Heart left ventricle (tissue), 16 donors: ENCODE results near the gene TTC7B. TPM values are rescaled to one million over a fixed set of nuclear protein-coding genes. Genes with fewer than 3 reads are reported as not detected.
A peak's percentile ranks its signal among the peaks of the same experiment; 100 is the strongest.

Source experiments
- ATAC-seq, 4 donors: fragments of 200-7000 bp; cut with Tn5 transposase; one replicate each; pipeline ENCODE4 v1.9.1; 2020 to 2022; ENCODE audit warnings: moderate library complexity in 4 of 4, mild to moderate bottlenecking in 3 of 4, moderate number of reproducible peaks in 1 of 4
- DNase-seq, 5 donors: peaks; one replicate each; pipeline ENCODE4 v3.0.0-alpha.2; 2020
- H3K27ac ChIP-seq, 12 donors: fragments of 200-600 bp; sonication (generic) in 4 of 12; one replicate each; pipeline versions ENCODE4 v1.5.0 to v1.8.0; 2016 to 2022; ENCODE audit warnings: mild to moderate bottlenecking in 2 of 12
- H3K27me3 ChIP-seq, 9 donors: fragments of 200-600 bp; sonication (generic) in 2 of 9; one replicate each; pipeline versions ENCODE4 v1.5.1 to v1.8.0; 2016 to 2022; ENCODE audit warnings: mild to moderate bottlenecking in 3 of 9
- H3K36me3 ChIP-seq, 9 donors: fragments of 200-600 bp; sonication (generic) in 2 of 9; one replicate each; pipeline versions ENCODE4 v1.5.0 to v1.8.0; 2018 to 2022; ENCODE audit warnings: mild to moderate bottlenecking in 2 of 9
- H3K4me1 ChIP-seq, 12 donors: fragments of 200-600 bp; sonication (generic) in 4 of 12; one replicate each; pipeline versions ENCODE4 v1.5.0 to v1.8.0; 2016 to 2022; ENCODE audit warnings: mild to moderate bottlenecking in 3 of 12
- H3K4me3 ChIP-seq, 12 donors: fragments of 200-600 bp; sonication (generic) in 4 of 12; one replicate each; pipeline versions ENCODE4 v1.5.0 to v1.8.0; 2017 to 2022; ENCODE audit warnings: mild to moderate bottlenecking in 9 of 12, moderate library complexity in 4 of 12
- H3K9me3 ChIP-seq, 12 donors: fragments of 200-600 bp; sonication (generic) in 4 of 12; one replicate each; pipeline versions ENCODE4 v1.5.0 to v1.8.0; 2016 to 2022; ENCODE audit warnings: mild to moderate bottlenecking in 1 of 12
- CTCF ChIP-seq, 12 donors: fragments of 200-600 bp; sonication (generic) in 4 of 12; IDR thresholded peaks; one replicate each; pipeline versions ENCODE4 v1.5.0 to v1.8.0; 2018 to 2022; ENCODE audit warnings: antibody characterized with exemption in 12 of 12, mild to moderate bottlenecking in 5 of 12
- POLR2A ChIP-seq, 2 donors: fragments of 450-650 bp; IDR thresholded peaks; one replicate each; pipeline ENCODE4 v1.6.1; 2017; ENCODE audit warnings: antibody characterized with exemption in 2 of 2, mild to moderate bottlenecking in 2 of 2, moderate library complexity in 2 of 2
- WGBS, 4 donors: extraction: QIAGEN DNeasy Blood & Tissue Kit in 2 of 4; methylation state at CpG; one replicate each; pipeline versions ENCODE4 v1.1.5 to v1.1.7; 2013 to 2018; 5-methylcytosine and 5-hydroxymethylcytosine counted together
- intact Hi-C, 10 donors: fragments of 100-400 bp; cut with DNase I; formaldehyde crosslinking; loops; one replicate each; pipeline versions ENCODE4 v1.11.1 to v1.14.2; 2022
- polyA plus RNA-seq, 2 donors: library from polyadenylated mRNA; stranded (reverse); fragments of 200-250 nt; gene quantifications; one replicate each; pipeline ENCODE4 v1.2.3, GENCODE V29; 2013
- total RNA-seq, 9 donors: library from RNA; depleted of rRNA in 2 of 9; stranded (reverse); fragments of >200 nt in 2 of 9; fragmentation: NEBNext Ultra II Directional in 3 of 9; extraction: Animal tissue kit (Norgen Biotek cat#: 25700) in 3 of 9; gene quantifications; one replicate each; pipeline versions ENCODE4 v1.1.0 to v1.2.4, GENCODE V29; 2016 to 2023
- donor health status: ischemic (EF 13 %, LVEDD 7.1; RV severe dilation, severe dysfunction).
- donor health status: healthy with polysubstance abuse.
- donor health status: DM: no; HTN: yes; CAD: no.
- donor health status: DM: no; HTN: no; CAD: no.
- donor health status: ischemic (EF 25% LVEDD 6.9; RV normal size, moderate dysfunction).
- donor health status: ischemic (EF 25% LVEDD 5.7; RV mildly dilated, moderate dysfunction).
- donor health status: healthy.
- donor health status: DM: yes; HTN: yes; CAD: no.
- donor health status: ischemic (EF 35%, LVEDD 5.7; RV mildly dilated, moderate dysfunction).
- donor health status: nonischemic (EF 11% LVEDD 7.7; RV severe dilation, severe dysfunction).
- donor health status: DM: yes; HTN: yes; CAD: no.
- donor health status: PGD.
- donor health status: ischemic (EF 29% LVEDD 5.4; RV normal size, mild dysfunction).
- donor health status: nonischemic (EF 23%, LVEDD 6.1; RV moderate dilation, normal function).

TTC7B gene
- total and polyA plus RNA-seq, 11 donors: 20.3 to 76.1 (median 62.6) TPM

DNA sequence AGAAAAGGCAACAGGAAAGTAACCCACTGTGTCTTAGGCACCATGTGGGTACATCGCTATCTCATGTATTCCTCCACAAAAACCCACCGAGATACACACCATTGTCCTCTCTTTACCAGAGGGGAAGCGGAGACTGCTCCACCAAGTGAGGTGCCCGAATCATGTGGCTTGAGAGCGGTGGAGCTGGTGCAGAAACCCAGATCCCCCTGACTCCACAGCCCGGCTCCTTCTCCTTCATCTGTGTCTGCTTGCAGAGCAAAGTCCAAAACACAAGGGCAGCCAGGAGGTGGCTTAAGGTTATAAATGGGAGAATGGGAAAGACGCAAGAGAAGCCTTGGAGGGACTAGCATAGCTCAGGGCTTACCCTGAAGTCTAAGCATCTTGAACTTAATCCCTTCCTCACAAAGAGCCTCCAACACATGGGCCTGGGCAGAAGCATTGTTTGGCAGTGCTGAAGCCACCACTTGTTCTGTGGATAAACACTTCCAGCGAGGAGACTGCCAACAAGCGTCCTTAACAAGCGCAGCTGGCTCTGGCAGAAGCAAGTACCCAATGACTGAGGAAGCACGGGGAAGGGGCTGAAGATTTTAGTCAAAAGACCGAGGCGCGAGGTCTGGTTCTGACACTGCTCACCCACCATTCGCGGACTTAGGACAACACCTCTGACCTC is 83.0 kb downstream of the TTC7B start:
- peak in 1 of 5 donors; percentile 43 for DNase-seq
- 71 to 96% (median 93%) methylated on average over 16 of the region's 16 CpGs for WGBS, 4 donors
- peak overlapping the region in 1 of 12 donors; percentile 2 for H3K27ac ChIP-seq
- peaks cover 0 to 20% (median 0%) of the 10 kb centered on the region in 12 donors for H3K4me1 ChIP-seq
- ATAC-seq: peak; percentile 69 to 83 (median 80)
- peaks cover 0 to 14% (median 3%) of the 10 kb centered on the region in 9 donors for H3K36me3 ChIP-seq
- intact Hi-C loops: no loop called here
- TF ChIP-seq POLR2A (IDR thresholded peaks at IDR 0.05) (no peak), CTCF (IDR thresholded peaks at IDR 0.05) (no peak)
- no peaks in the 10 kb centered on the region for H3K27me3 ChIP-seq
- H3K4me3 ChIP-seq: no peak overlapping the region
- H3K9me3 ChIP-seq: no peaks in the 10 kb centered on the region

DNA sequence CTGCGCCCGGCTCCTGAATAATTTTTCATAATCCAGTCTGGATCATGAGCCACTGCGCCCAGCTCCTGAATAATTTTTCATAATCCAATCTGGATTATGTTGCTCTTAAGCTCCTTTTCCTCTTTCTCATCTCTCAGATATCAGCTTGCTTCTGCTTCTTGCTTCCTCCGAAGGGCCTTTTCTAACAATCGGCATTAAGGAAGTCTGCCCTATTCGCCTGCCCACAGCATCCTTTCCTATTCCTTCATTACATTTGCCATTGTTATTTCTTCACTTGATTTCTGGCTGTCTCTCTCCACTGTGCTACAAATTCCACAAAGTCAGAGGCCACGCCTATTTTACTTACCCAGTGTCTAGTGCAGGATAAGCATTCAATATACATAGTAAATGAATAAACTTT is 83.5 kb downstream of the TTC7B start:
- Histone ChIP-seq H3K27ac (peak overlapping the region in 1 of 12 donors; percentile 64), H3K27me3 (no peaks in the 10 kb centered on the region), H3K9me3 (no peaks in the 10 kb centered on the region), H3K4me3 (no peak overlapping the region), H3K36me3 (peaks cover 0 to 17% (median 3%) of the 10 kb centered on the region in 9 donors), H3K4me1 (peaks cover 0 to 20% (median 0%) of the 10 kb centered on the region in 12 donors)
- 87 to 94% (median 91%) methylated on average over 7 of the region's 7 CpGs for WGBS, 4 donors
- ATAC-seq: no peak
- intact Hi-C loops: no loop called here
- no peak for TF ChIP-seq CTCF (IDR thresholded peaks at IDR 0.05)
- no peak for TF ChIP-seq POLR2A (IDR thresholded peaks at IDR 0.05)
- no peak for DNase-seq

GRCh38 chr14:90732139-90732538 is 84.1 kb downstream of the TTC7B start:
- ATAC-seq (peak in 3 of 4 donors; percentile 34 to 55 (median 36)), DNase-seq (no peak)
- Histone ChIP-seq H3K4me1 (peaks cover 0 to 20% (median 0%) of the 10 kb centered on the region in 12 donors), H3K27ac (peak overlapping the region in 1 of 12 donors; percentile 64), H3K36me3 (peaks cover 0 to 19% (median 3%) of the 10 kb centered on the region in 9 donors), H3K27me3 (no peaks in the 10 kb centered on the region), H3K4me3 (no peak overlapping the region), H3K9me3 (no peaks in the 10 kb centered on the region)
- TF ChIP-seq POLR2A (IDR thresholded peaks at IDR 0.05) (no peak), CTCF (IDR thresholded peaks at IDR 0.05) (no peak)
- WGBS, 4 donors: 80 to 86% (median 84%) methylated on average over 4 of the region's 4 CpGs
- intact Hi-C loops: no loop called here

DNA sequence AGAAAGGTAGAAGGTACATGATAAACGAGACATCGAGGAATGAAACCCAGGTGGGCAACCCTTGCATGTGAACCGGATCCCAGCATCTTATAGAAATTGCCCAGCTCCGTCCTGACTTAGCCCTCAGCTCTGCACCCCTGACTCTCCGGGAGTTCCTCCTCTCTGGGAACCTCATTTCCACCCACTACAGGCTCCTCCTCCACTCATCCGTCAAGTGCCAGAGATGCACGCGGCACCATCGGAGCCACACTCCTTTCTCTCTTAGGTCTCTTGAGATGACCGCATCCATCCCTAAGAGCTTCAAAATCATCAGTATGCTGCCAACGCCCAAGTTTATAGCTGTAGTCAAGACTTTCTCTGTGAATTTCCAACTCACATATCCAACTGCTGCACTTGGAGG is 84.7 kb downstream of the TTC7B start:
- Histone ChIP-seq H3K27ac (peak overlapping the region in 1 of 12 donors; percentile 64), H3K4me1 (peaks cover 0 to 25% (median under 1%) of the 10 kb centered on the region in 12 donors), H3K4me3 (no peak overlapping the region), H3K9me3 (no peaks in the 10 kb centered on the region), H3K36me3 (peaks cover 0 to 19% (median 3%) of the 10 kb centered on the region in 9 donors), H3K27me3 (no peaks in the 10 kb centered on the region)
- ATAC-seq (no peak), DNase-seq (no peak)
- intact Hi-C loops: no loop called here
- TF ChIP-seq CTCF (IDR thresholded peaks at IDR 0.05) (no peak), POLR2A (IDR thresholded peaks at IDR 0.05) (no peak)
- WGBS, 4 donors: 94 to 98% (median 97%) methylated on average over 11 of the region's 11 CpGs
